DND-41 (cell line): Measurements from ENCODE around the gene ZBTB6.
A peak's percentile ranks its signal among the peaks of the same experiment; 100 is the strongest.

Experiments
- ATAC-seq: fragments of 200-7000 bp; cut with Tn5 transposase; 3 replicates; pipeline ENCODE4 v1.9.1; 2021; ENCODE audit warnings: low read depth; ENCODE audit not compliant: insufficient read depth
- DNase-seq: peaks from one replicate; pipeline ENCODE4 v3.0.0-alpha.2; 2020
- H2AFZ ChIP-seq: 2 replicates; pipeline ENCODE4 v1.6.0; 2012; ENCODE audit warnings: low read depth, low read length
- H3K27ac ChIP-seq: 2 replicates; pipeline ENCODE4 v1.5.1; 2012; ENCODE audit warnings: low read length, inconsistent platforms
- H3K27me3 ChIP-seq: fragments of 200-600 bp; sonication (generic); 2 replicates; pipeline ENCODE4 v1.6.0; 2012; ENCODE audit warnings: low read length, mild to moderate bottlenecking, inconsistent platforms; ENCODE audit not compliant: insufficient read depth, poor library complexity
- H3K36me3 ChIP-seq: 2 replicates; pipeline ENCODE4 v1.5.1; 2012; ENCODE audit warnings: low read length, inconsistent platforms; ENCODE audit not compliant: insufficient read depth
- H3K4me1 ChIP-seq: 2 replicates; pipeline ENCODE4 v1.5.1; 2012; ENCODE audit warnings: mild to moderate bottlenecking, low read length; ENCODE audit not compliant: insufficient read depth
- H3K4me2 ChIP-seq: 2 replicates; pipeline ENCODE4 v1.6.0; 2012; ENCODE audit warnings: mild to moderate bottlenecking, moderate library complexity, low read length, inconsistent platforms; ENCODE audit not compliant: insufficient read depth
- H3K4me3 ChIP-seq, 2 experiments: fragments of 200-600 bp in 1 of 2; shearing (Covaris generic) in 1 of 2; 2 replicates each; pipeline ENCODE4 v1.5.1; 2012 to 2016; ENCODE audit warnings: inconsistent platforms in 2 of 2, low read length in 2 of 2, mild to moderate bottlenecking in 2 of 2, low read depth in 1 of 2, moderate library complexity in 1 of 2
- H3K79me2 ChIP-seq: 2 replicates; pipeline ENCODE4 v1.6.0; 2012; ENCODE audit warnings: low read length, inconsistent platforms; ENCODE audit not compliant: insufficient read depth
- H3K9ac ChIP-seq: 2 replicates; pipeline ENCODE4 v1.6.0; 2012; ENCODE audit warnings: low read depth, mild to moderate bottlenecking, inconsistent platforms, low read length, moderate library complexity
- H3K9me3 ChIP-seq: 2 replicates; pipeline ENCODE4 v1.5.1; 2012; ENCODE audit warnings: low read length, moderate library complexity, mild to moderate bottlenecking, inconsistent platforms; ENCODE audit not compliant: insufficient read depth, severe bottlenecking
- H4K20me1 ChIP-seq: 2 replicates; pipeline ENCODE4 v1.6.0; 2012; ENCODE audit warnings: low read length; ENCODE audit not compliant: insufficient read depth
- EZH2 ChIP-seq: IDR thresholded peaks from 3 replicates; pipeline ENCODE4 v1.6.1; 2012; ENCODE audit warnings: borderline replicate concordance, low read depth, mild to moderate bottlenecking, moderate library complexity, low read length, inconsistent platforms; ENCODE audit not compliant: severe bottlenecking
- TF ChIP-seq, protein P1 (sequence below): IDR thresholded peaks from 2 replicates; pipeline ENCODE4 v1.5.1; 2012; ENCODE audit warnings: borderline replicate concordance, low read length, moderate library complexity, mild to moderate bottlenecking; ENCODE audit not compliant: poor library complexity, severe bottlenecking; ENCODE audit errors: extremely low read depth

Gene ZBTB6

DNA sequence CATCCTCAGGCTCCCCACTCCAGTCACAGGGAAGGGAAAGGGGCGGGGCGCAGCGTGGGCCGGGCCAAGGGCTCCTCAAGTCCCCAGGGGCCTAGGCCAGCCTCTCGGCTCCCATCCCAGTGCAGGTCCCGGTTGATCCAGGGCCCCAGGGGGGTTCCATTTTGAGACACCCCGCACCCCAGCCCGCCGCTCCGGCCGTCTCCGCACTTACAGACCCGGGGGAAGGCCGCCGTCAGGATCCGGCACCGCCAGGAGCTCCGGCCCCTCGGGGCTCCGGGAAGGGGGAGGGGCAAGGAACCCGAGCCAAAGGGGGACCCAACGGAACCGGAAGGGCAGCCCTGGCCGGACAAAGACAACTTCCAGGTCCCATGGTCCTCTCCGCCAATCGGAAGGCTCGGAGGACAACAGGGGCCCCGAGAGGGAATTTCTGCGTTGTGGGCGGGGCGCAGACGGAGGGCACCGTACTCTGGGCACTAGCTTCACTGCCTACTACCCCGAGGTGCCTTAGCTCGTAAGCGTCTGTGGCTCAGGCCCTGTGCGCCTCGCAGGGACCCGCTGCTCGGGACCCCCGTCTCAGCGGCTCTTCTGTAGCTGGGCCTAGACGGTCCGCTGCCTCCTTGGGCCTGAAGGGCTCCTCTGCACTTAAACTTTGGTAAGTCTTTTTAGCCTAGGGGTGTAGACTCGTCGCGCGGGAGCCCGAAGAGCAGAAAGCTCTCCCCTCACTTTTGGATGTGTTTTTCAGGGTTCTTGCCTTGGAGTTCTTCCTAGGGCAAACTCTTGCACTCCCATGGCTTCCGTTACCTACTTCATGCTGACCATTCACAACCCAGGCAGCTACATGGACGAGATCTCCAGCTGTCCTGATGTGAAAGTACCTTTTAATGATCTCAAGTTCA lies 18.4 kb upstream of the ZBTB6 start, which contains the start of gene ZBTB26:
TSS of gene ZBTB26 (minus strand) at position 287 of the 896 bp plus-strand sequence. CDS start 11,578 bp downstream, outside the sequence.
- peak; percentile 99 for ATAC-seq
- Histone ChIP-seq H3K27me3 (no peaks in the 10 kb centered on the region), H3K36me3 (peaks cover 4% of the 10 kb centered on the region), H3K4me1 (peaks cover 31% of the 10 kb centered on the region), H3K4me2 (peak within 1 kb of the TSS; percentile 91), H3K27ac (peak within 1 kb of the TSS; percentile 83), H3K9me3 (no peaks in the 10 kb centered on the region), H3K9ac (peak within 1 kb of the TSS; percentile 80), H3K4me3 (peak within 1 kb of the TSS; percentile 81 to 89), H3K79me2 (peaks cover 80% of the 10 kb centered on the region), H2AFZ (peak within 1 kb of the TSS; percentile 82), H4K20me1 (no peaks in the 10 kb centered on the region)
- TF ChIP-seq, protein P1, sequence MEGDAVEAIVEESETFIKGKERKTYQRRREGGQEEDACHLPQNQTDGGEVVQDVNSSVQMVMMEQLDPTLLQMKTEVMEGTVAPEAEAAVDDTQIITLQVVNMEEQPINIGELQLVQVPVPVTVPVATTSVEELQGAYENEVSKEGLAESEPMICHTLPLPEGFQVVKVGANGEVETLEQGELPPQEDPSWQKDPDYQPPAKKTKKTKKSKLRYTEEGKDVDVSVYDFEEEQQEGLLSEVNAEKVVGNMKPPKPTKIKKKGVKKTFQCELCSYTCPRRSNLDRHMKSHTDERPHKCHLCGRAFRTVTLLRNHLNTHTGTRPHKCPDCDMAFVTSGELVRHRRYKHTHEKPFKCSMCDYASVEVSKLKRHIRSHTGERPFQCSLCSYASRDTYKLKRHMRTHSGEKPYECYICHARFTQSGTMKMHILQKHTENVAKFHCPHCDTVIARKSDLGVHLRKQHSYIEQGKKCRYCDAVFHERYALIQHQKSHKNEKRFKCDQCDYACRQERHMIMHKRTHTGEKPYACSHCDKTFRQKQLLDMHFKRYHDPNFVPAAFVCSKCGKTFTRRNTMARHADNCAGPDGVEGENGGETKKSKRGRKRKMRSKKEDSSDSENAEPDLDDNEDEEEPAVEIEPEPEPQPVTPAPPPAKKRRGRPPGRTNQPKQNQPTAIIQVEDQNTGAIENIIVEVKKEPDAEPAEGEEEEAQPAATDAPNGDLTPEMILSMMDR, result no peak
- peak; percentile 91 for DNase-seq

DNA sequence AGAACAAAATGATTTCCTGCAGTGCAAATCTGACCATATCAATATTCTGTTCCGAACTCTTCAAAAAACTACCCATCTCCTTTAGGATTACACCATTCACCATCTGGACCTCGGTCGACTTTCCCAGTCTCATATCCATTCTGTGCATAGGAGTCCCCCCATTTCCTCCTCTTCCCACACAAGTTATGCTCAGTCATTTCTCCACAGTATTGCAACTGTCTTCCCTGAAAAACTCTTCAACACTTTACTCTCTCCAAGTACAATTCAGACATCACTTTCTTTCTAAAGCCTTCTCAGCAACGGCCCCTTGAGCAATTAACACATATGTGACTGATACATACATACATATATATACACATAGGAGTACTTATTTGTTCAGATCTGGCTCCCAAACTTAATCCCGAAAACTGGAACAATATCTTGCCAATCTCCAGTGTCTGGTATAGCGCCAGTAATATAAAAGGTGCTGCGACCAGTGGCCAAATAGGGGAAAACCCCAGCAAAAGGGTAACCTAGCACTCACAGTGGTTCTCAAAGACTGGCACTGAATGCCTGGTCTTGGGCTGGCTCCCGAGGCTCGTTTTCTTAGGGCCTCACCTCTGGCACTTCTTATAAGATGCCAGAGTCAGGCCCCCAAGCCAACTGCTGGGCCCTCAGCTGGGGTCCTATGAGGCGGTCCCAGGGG lies 17.6 kb upstream of the ZBTB6 start:
- H3K4me1 ChIP-seq, result peaks cover 31% of the 10 kb centered on the region
- H3K9ac ChIP-seq, result peak overlapping the region; percentile 80
- H3K36me3 ChIP-seq, result no peaks in the 10 kb centered on the region
- H3K27me3 ChIP-seq, result no peaks in the 10 kb centered on the region
- peak overlapping the region; percentile 91 for H3K4me2 ChIP-seq
- peak overlapping the region; percentile 83 for H3K27ac ChIP-seq
- DNase-seq (no peak), ATAC-seq (no peak)
- no peaks in the 10 kb centered on the region for H3K9me3 ChIP-seq
- H4K20me1 ChIP-seq, result no peaks in the 10 kb centered on the region
- peak overlapping the region; percentile 81 to 89; a peak in 3 of 4 replicates for H3K4me3 ChIP-seq
- H2AFZ ChIP-seq, result peak overlapping the region; percentile 82
- no peak for TF ChIP-seq EZH2
- peaks cover 76% of the 10 kb centered on the region for H3K79me2 ChIP-seq

DNA sequence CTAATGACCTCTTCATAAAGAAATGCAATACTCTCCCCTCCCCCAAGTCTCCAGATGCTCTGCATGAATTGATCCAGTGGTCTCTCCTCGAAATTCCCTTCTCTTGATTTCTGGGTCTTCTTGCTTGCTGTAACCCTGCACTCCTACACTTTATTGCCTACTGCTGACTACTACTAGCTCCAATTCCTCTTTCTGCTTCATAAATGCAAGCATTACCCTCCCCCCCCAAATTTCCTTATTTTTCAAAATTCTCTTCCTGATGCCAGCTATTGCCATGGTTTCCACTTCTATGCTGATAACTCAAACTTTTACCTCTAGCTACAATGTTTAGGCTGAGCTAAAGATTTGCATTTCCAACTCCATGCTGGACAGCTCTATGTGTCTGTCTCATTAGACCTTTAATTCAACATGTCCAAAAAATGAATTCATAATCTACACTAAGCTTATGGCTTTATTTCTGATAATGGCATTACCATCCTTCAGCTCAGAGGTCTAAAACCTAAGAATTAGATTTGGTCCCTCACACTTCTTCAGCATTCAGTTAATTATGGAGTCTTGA lies 16.8 kb upstream of the ZBTB6 start:
- Histone ChIP-seq H3K9ac (no peak overlapping the region), H3K4me2 (peak overlapping the region; percentile 91), H4K20me1 (no peaks in the 10 kb centered on the region), H3K27me3 (no peaks in the 10 kb centered on the region), H3K4me3 (peak overlapping the region in 1 of 2 experiments; percentile 89; a peak in 1 of 4 replicates), H3K9me3 (no peaks in the 10 kb centered on the region), H3K79me2 (peaks cover 75% of the 10 kb centered on the region), H3K36me3 (no peaks in the 10 kb centered on the region; the same call in 1 of the 2 replicates), H3K27ac (no peak overlapping the region), H3K4me1 (peaks cover 31% of the 10 kb centered on the region), H2AFZ (no peak overlapping the region)
- ATAC-seq (no peak), DNase-seq (no peak)
- no peak for TF ChIP-seq EZH2
- TF ChIP-seq, protein P1, result no peak
